Keratinocyte (primary cell): ENCODE results near the gene CRISPLD2. TPM values are rescaled to one million over a fixed set of nuclear protein-coding genes. Genes with fewer than 3 reads are reported as not detected.

Experiments
- DNase-seq: peaks from one replicate; pipeline ENCODE4 v3.0.0-alpha.2; 2011; ENCODE audit warnings: low read depth, missing footprints, low spot score
- FAIRE-seq: peaks from 2 replicates; lab custom pipeline; 2011; peaks lifted over from hg19 to GRCh38; lab: Jason Lieb, UNC
- H2AFZ ChIP-seq: 2 replicates; pipeline ENCODE4 v1.6.0; 2012; ENCODE audit warnings: low read length, control low read depth, inconsistent platforms; ENCODE audit not compliant: control insufficient read depth
- H3K27ac ChIP-seq: 2 replicates; pipeline ENCODE4 v1.5.1; 2011; ENCODE audit warnings: low read length; ENCODE audit not compliant: control insufficient read depth, insufficient read depth
- H3K27me3 ChIP-seq: 3 replicates; pipeline ENCODE4 v1.6.0; 2011; ENCODE audit warnings: low read length; ENCODE audit not compliant: control insufficient read depth, insufficient read depth; ENCODE audit errors: extremely low read depth
- H3K36me3 ChIP-seq, 2 experiments: 2 replicates in 1 of 2; 3 replicates in 1 of 2; pipeline ENCODE4 v1.5.1; 2011; ENCODE audit warnings: low read length in 2 of 2, mild to moderate bottlenecking in 1 of 2; ENCODE audit not compliant: control insufficient read depth in 2 of 2, insufficient read depth in 2 of 2; ENCODE audit errors: extremely low read depth in 1 of 2
- H3K4me1 ChIP-seq: 3 replicates; pipeline ENCODE4 v1.5.1; 2011; ENCODE audit warnings: low read length; ENCODE audit not compliant: control insufficient read depth, insufficient read depth; ENCODE audit errors: extremely low read depth
- H3K4me2 ChIP-seq: 3 replicates; pipeline ENCODE4 v1.6.0; 2011; ENCODE audit warnings: low read depth, low read length; ENCODE audit not compliant: control insufficient read depth, insufficient read depth; ENCODE audit errors: extremely low read depth
- H3K4me3 ChIP-seq, 3 experiments: fragments of 200-600 bp in 1 of 3; sonication (generic) in 1 of 3; 2 replicates in 2 of 3; 3 replicates in 1 of 3; pipeline ENCODE4 v1.5.1; 2011 to 2016; ENCODE audit warnings: low read length in 3 of 3, mild to moderate bottlenecking in 3 of 3, control low read depth in 2 of 3, inconsistent platforms in 1 of 3, low read depth in 1 of 3, mixed read lengths in 1 of 3, mixed run types in 1 of 3, moderate library complexity in 1 of 3; ENCODE audit not compliant: control insufficient read depth in 2 of 3, insufficient read depth in 2 of 3; ENCODE audit errors: extremely low read depth in 1 of 3
- H3K79me2 ChIP-seq: 2 replicates; pipeline ENCODE4 v1.6.0; 2012; ENCODE audit warnings: low read length; ENCODE audit not compliant: control insufficient read depth, insufficient read depth
- H3K9ac ChIP-seq: 3 replicates; pipeline ENCODE4 v1.6.0; 2011; ENCODE audit warnings: low read length; ENCODE audit not compliant: control insufficient read depth, insufficient read depth; ENCODE audit errors: extremely low read depth
- H3K9me1 ChIP-seq: 3 replicates; pipeline ENCODE4 v1.6.0; 2011; ENCODE audit warnings: low read length; ENCODE audit not compliant: control insufficient read depth, insufficient read depth; ENCODE audit errors: extremely low read depth
- H3K9me3 ChIP-seq: 2 replicates; pipeline ENCODE4 v1.5.1; 2012; ENCODE audit warnings: low read depth, low read length; ENCODE audit not compliant: control insufficient read depth
- H4K20me1 ChIP-seq: 3 replicates; pipeline ENCODE4 v1.6.0; 2011; ENCODE audit warnings: low read length; ENCODE audit not compliant: control insufficient read depth, insufficient read depth; ENCODE audit errors: extremely low read depth
- EZH2 ChIP-seq: IDR thresholded peaks from one replicate; pipeline ENCODE4 v1.6.1; 2012; ENCODE audit warnings: inconsistent platforms, mild to moderate bottlenecking, low read length, moderate library complexity
- dilution Hi-C: fragments of 300-500 bp; cut with MboI; formaldehyde crosslinking; loops from one replicate; pipeline ENCODE4 v1.7.0; 2020; ENCODE audit warnings: low sequenced_read_pairs; ENCODE audit not compliant: extremely low pct_ligation_motif_present
- polyA plus RNA-seq, 5 experiments: library from polyadenylated mRNA; depleted of rRNA in 3 of 5; stranded (reverse) in 3 of 5; stranded (forward) in 1 of 5; unstranded in 1 of 5; fragments of >200 nt; gene quantifications; 1 replicate in 1 of 5; 2 replicates in 3 of 5; 3 replicates in 1 of 5; pipeline versions ENCODE4 v1.2.1 to v1.2.3, GENCODE V29; 2011 to 2012; ENCODE audit warnings: missing spikeins in 2 of 5, low read depth in 1 of 5, low replicate concordance in 1 of 5
- TF ChIP-seq, protein P1 (sequence below), 3 experiments: IDR thresholded peaks in 1 of 3; conservative IDR thresholded peaks in 1 of 3; optimal IDR thresholded peaks in 1 of 3; 2 replicates in 2 of 3; 3 replicates in 1 of 3; pipeline versions ENCODE3 to v1.5.1; 2011; ENCODE audit warnings: low read length in 3 of 3, mild to moderate bottlenecking in 3 of 3, moderate library complexity in 2 of 3, control low read depth in 1 of 3, inconsistent platforms in 1 of 3; ENCODE audit not compliant: insufficient read depth in 2 of 3; ENCODE audit errors: extremely low read depth in 1 of 3

The CRISPLD2 gene
- polyA plus RNA-seq, 1 donor (not counting 4 experiments of a cell fraction or from before 2014, with no cell fraction given): 1.2 TPM

GRCh38 chr16:84844559-84845495 lies 25.0 kb downstream of the CRISPLD2 start:
- H3K27ac ChIP-seq: no peak overlapping the region
- FAIRE-seq (no peak), DNase-seq (no peak)
- H3K4me2 ChIP-seq: no peak overlapping the region
- dilution Hi-C loops: no loop called here
- no peaks in the 10 kb centered on the region for H4K20me1 ChIP-seq
- no peaks in the 10 kb centered on the region for H3K27me3 ChIP-seq
- H3K4me1 ChIP-seq: peaks cover 19% of the 10 kb centered on the region
- H3K79me2 ChIP-seq: no peaks in the 10 kb centered on the region
- H3K9me3 ChIP-seq: no peaks in the 10 kb centered on the region
- H2AFZ ChIP-seq: no peak overlapping the region
- no peaks in the 10 kb centered on the region for H3K36me3 ChIP-seq
- no peak overlapping the region for H3K4me3 ChIP-seq
- H3K9me1 ChIP-seq: no peaks in the 10 kb centered on the region
- no peak overlapping the region for H3K9ac ChIP-seq
- TF ChIP-seq, protein P1, sequence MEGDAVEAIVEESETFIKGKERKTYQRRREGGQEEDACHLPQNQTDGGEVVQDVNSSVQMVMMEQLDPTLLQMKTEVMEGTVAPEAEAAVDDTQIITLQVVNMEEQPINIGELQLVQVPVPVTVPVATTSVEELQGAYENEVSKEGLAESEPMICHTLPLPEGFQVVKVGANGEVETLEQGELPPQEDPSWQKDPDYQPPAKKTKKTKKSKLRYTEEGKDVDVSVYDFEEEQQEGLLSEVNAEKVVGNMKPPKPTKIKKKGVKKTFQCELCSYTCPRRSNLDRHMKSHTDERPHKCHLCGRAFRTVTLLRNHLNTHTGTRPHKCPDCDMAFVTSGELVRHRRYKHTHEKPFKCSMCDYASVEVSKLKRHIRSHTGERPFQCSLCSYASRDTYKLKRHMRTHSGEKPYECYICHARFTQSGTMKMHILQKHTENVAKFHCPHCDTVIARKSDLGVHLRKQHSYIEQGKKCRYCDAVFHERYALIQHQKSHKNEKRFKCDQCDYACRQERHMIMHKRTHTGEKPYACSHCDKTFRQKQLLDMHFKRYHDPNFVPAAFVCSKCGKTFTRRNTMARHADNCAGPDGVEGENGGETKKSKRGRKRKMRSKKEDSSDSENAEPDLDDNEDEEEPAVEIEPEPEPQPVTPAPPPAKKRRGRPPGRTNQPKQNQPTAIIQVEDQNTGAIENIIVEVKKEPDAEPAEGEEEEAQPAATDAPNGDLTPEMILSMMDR (optimal IDR thresholded peaks at IDR 0.05 in 1 of 3, IDR thresholded peaks at IDR 0.05 in 1 of 3, conservative IDR thresholded peaks at IDR 0.05 in 1 of 3; ENCODE audit: extremely low read depth in 1 of 3, insufficient read depth in 2 of 3, low read length in 3 of 3): no peak
- TF ChIP-seq EZH2: no peak

DNA sequence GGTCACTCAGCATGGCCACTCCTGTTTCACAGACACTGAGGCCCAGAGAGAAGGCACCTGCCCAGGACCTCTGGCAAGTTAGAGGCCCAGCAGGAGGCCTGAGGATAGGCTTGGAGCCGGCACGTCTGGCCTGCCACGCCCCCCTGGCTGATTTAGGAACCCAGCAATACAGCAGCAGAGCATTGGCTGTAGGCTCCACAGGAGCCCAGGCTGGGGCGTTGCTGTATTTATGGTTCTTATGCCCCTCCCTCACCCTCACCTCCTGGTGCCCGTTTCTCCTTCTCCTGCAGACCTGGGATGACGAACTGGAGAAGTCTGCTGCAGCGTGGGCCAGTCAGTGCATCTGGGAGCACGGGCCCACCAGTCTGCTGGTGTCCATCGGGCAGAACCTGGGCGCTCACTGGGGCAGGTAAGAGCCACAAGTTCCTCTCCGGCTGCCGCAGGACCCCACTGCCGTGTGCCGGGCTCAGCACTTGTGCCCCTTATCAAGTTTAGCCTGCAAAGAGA lies 25.8 kb downstream of the CRISPLD2 start:
- Histone ChIP-seq H3K36me3 (no peaks in the 10 kb centered on the region), H3K79me2 (no peaks in the 10 kb centered on the region), H3K4me2 (no peak overlapping the region), H3K9me1 (no peaks in the 10 kb centered on the region), H3K9me3 (no peaks in the 10 kb centered on the region), H4K20me1 (no peaks in the 10 kb centered on the region), H2AFZ (no peak overlapping the region), H3K4me1 (peaks cover 19% of the 10 kb centered on the region), H3K27ac (no peak overlapping the region), H3K27me3 (no peaks in the 10 kb centered on the region), H3K4me3 (no peak overlapping the region), H3K9ac (no peak overlapping the region)
- no peak for DNase-seq
- dilution Hi-C loops: no loop called here
- no peak for TF ChIP-seq EZH2
- TF ChIP-seq, protein P1 (optimal IDR thresholded peaks at IDR 0.05 in 1 of 3, IDR thresholded peaks at IDR 0.05 in 1 of 3, conservative IDR thresholded peaks at IDR 0.05 in 1 of 3; ENCODE audit: extremely low read depth in 1 of 3, insufficient read depth in 2 of 3, low read length in 3 of 3): no peak
- no peak for FAIRE-seq
